Keratinocyte (primary cell): ENCODE measurements around the gene CRYGD. TPM values are rescaled to one million over a fixed set of nuclear protein-coding genes. Genes with fewer than 3 reads are reported as not detected.
"Not testable (repeated sequence)": the region's sequence is repeated elsewhere in the genome, so short reads cannot be mapped to it uniquely, and the experiment has no call there.

ENCODE experiments used
- DNase-seq: peaks from one replicate; pipeline ENCODE4 v3.0.0-alpha.2; 2011; ENCODE audit warnings: low read depth, missing footprints, low spot score
- FAIRE-seq: peaks from 2 replicates; lab custom pipeline; 2011; peaks lifted over from hg19 to GRCh38; lab: Jason Lieb, UNC
- H2AFZ ChIP-seq: 2 replicates; pipeline ENCODE4 v1.6.0; 2012; ENCODE audit warnings: low read length, control low read depth, inconsistent platforms; ENCODE audit not compliant: control insufficient read depth
- H3K27ac ChIP-seq: 2 replicates; pipeline ENCODE4 v1.5.1; 2011; ENCODE audit warnings: low read length; ENCODE audit not compliant: control insufficient read depth, insufficient read depth
- H3K27me3 ChIP-seq: 3 replicates; pipeline ENCODE4 v1.6.0; 2011; ENCODE audit warnings: low read length; ENCODE audit not compliant: control insufficient read depth, insufficient read depth; ENCODE audit errors: extremely low read depth
- H3K36me3 ChIP-seq, 2 experiments: 2 replicates in 1 of 2; 3 replicates in 1 of 2; pipeline ENCODE4 v1.5.1; 2011; ENCODE audit warnings: low read length in 2 of 2, mild to moderate bottlenecking in 1 of 2; ENCODE audit not compliant: control insufficient read depth in 2 of 2, insufficient read depth in 2 of 2; ENCODE audit errors: extremely low read depth in 1 of 2
- H3K4me1 ChIP-seq: 3 replicates; pipeline ENCODE4 v1.5.1; 2011; ENCODE audit warnings: low read length; ENCODE audit not compliant: control insufficient read depth, insufficient read depth; ENCODE audit errors: extremely low read depth
- H3K4me2 ChIP-seq: 3 replicates; pipeline ENCODE4 v1.6.0; 2011; ENCODE audit warnings: low read depth, low read length; ENCODE audit not compliant: control insufficient read depth, insufficient read depth; ENCODE audit errors: extremely low read depth
- H3K4me3 ChIP-seq, 3 experiments: fragments of 200-600 bp in 1 of 3; sonication (generic) in 1 of 3; 2 replicates in 2 of 3; 3 replicates in 1 of 3; pipeline ENCODE4 v1.5.1; 2011 to 2016; ENCODE audit warnings: low read length in 3 of 3, mild to moderate bottlenecking in 3 of 3, control low read depth in 2 of 3, inconsistent platforms in 1 of 3, low read depth in 1 of 3, mixed read lengths in 1 of 3, mixed run types in 1 of 3, moderate library complexity in 1 of 3; ENCODE audit not compliant: control insufficient read depth in 2 of 3, insufficient read depth in 2 of 3; ENCODE audit errors: extremely low read depth in 1 of 3
- H3K79me2 ChIP-seq: 2 replicates; pipeline ENCODE4 v1.6.0; 2012; ENCODE audit warnings: low read length; ENCODE audit not compliant: control insufficient read depth, insufficient read depth
- H3K9ac ChIP-seq: 3 replicates; pipeline ENCODE4 v1.6.0; 2011; ENCODE audit warnings: low read length; ENCODE audit not compliant: control insufficient read depth, insufficient read depth; ENCODE audit errors: extremely low read depth
- H3K9me1 ChIP-seq: 3 replicates; pipeline ENCODE4 v1.6.0; 2011; ENCODE audit warnings: low read length; ENCODE audit not compliant: control insufficient read depth, insufficient read depth; ENCODE audit errors: extremely low read depth
- H3K9me3 ChIP-seq: 2 replicates; pipeline ENCODE4 v1.5.1; 2012; ENCODE audit warnings: low read depth, low read length; ENCODE audit not compliant: control insufficient read depth
- H4K20me1 ChIP-seq: 3 replicates; pipeline ENCODE4 v1.6.0; 2011; ENCODE audit warnings: low read length; ENCODE audit not compliant: control insufficient read depth, insufficient read depth; ENCODE audit errors: extremely low read depth
- CTCF ChIP-seq, 3 experiments: IDR thresholded peaks in 1 of 3; conservative IDR thresholded peaks in 1 of 3; optimal IDR thresholded peaks in 1 of 3; 2 replicates in 2 of 3; 3 replicates in 1 of 3; pipeline versions ENCODE3 to v1.5.1; 2011; ENCODE audit warnings: low read length in 3 of 3, mild to moderate bottlenecking in 3 of 3, moderate library complexity in 2 of 3, control low read depth in 1 of 3, inconsistent platforms in 1 of 3; ENCODE audit not compliant: insufficient read depth in 2 of 3; ENCODE audit errors: extremely low read depth in 1 of 3
- EZH2 ChIP-seq: IDR thresholded peaks from one replicate; pipeline ENCODE4 v1.6.1; 2012; ENCODE audit warnings: inconsistent platforms, mild to moderate bottlenecking, low read length, moderate library complexity
- dilution Hi-C: fragments of 300-500 bp; cut with MboI; formaldehyde crosslinking; loops from one replicate; pipeline ENCODE4 v1.7.0; 2020; ENCODE audit warnings: low sequenced_read_pairs; ENCODE audit not compliant: extremely low pct_ligation_motif_present
- polyA plus RNA-seq, 5 experiments: library from polyadenylated mRNA; depleted of rRNA in 3 of 5; stranded (reverse) in 3 of 5; stranded (forward) in 1 of 5; unstranded in 1 of 5; fragments of >200 nt; gene quantifications; 1 replicate in 1 of 5; 2 replicates in 3 of 5; 3 replicates in 1 of 5; pipeline versions ENCODE4 v1.2.1 to v1.2.3, GENCODE V29; 2011 to 2012; ENCODE audit warnings: missing spikeins in 2 of 5, low read depth in 1 of 5, low replicate concordance in 1 of 5

CRYGD gene
- polyA plus RNA-seq, 1 donor (not counting 4 experiments of a cell fraction or from before 2014, with no cell fraction given) = not detected

GRCh38 chr2:208118918-208119317 is 5.4 kb downstream of the CRYGD start:
- H3K79me2 ChIP-seq = no peaks in the 10 kb centered on the region
- DNase-seq (no peak), FAIRE-seq (no peak)
- H3K4me2 ChIP-seq = no peak overlapping the region
- H3K4me1 ChIP-seq = no peaks in the 10 kb centered on the region
- H3K36me3 ChIP-seq = no peaks in the 10 kb centered on the region
- H3K9me3 ChIP-seq = no peaks in the 10 kb centered on the region
- no peak overlapping the region for H3K27ac ChIP-seq
- dilution Hi-C loops = no loop called here
- H3K9me1 ChIP-seq = no peaks in the 10 kb centered on the region
- peaks cover 4% of the 10 kb centered on the region for H3K27me3 ChIP-seq
- no peak overlapping the region for H3K9ac ChIP-seq
- TF ChIP-seq CTCF (optimal IDR thresholded peaks at IDR 0.05 in 1 of 3, IDR thresholded peaks at IDR 0.05 in 1 of 3, conservative IDR thresholded peaks at IDR 0.05 in 1 of 3; ENCODE audit: extremely low read depth in 1 of 3, insufficient read depth in 2 of 3, low read length in 3 of 3) = no peak
- TF ChIP-seq EZH2 = no peak
- H3K4me3 ChIP-seq = no peak overlapping the region
- H4K20me1 ChIP-seq = no peaks in the 10 kb centered on the region
- no peak overlapping the region for H2AFZ ChIP-seq

GRCh38 chr2:208117390-208117789 is 6.9 kb downstream of the CRYGD start:
- H3K4me2 ChIP-seq, dilution Hi-C loops, H3K27ac ChIP-seq, H3K36me3 ChIP-seq, H3K4me1 ChIP-seq, H2AFZ ChIP-seq, H3K4me3 ChIP-seq, H4K20me1 ChIP-seq, H3K9ac ChIP-seq, DNase-seq, H3K9me3 ChIP-seq, FAIRE-seq, H3K27me3 ChIP-seq, H3K9me1 ChIP-seq, H3K79me2 ChIP-seq: not testable (repeated sequence)

- H3K9ac ChIP-seq = no peak overlapping the region
- H3K4me2 ChIP-seq = no peak overlapping the region
- DNase-seq (no peak), FAIRE-seq (no peak)
- no peak overlapping the region for H2AFZ ChIP-seq
- no peaks in the 10 kb centered on the region for H4K20me1 ChIP-seq
- no peaks in the 10 kb centered on the region for H3K9me1 ChIP-seq
- no peak overlapping the region for H3K27ac ChIP-seq
- dilution Hi-C loops = no loop called here
- H3K79me2 ChIP-seq = no peaks in the 10 kb centered on the region
- H3K36me3 ChIP-seq = no peaks in the 10 kb centered on the region
- no peaks in the 10 kb centered on the region for H3K4me1 ChIP-seq
- H3K27me3 ChIP-seq = peaks cover 14% of the 10 kb centered on the region
- no peak overlapping the region for H3K4me3 ChIP-seq
- TF ChIP-seq CTCF (optimal IDR thresholded peaks at IDR 0.05 in 1 of 3, IDR thresholded peaks at IDR 0.05 in 1 of 3, conservative IDR thresholded peaks at IDR 0.05 in 1 of 3; ENCODE audit: extremely low read depth in 1 of 3, insufficient read depth in 2 of 3, low read length in 3 of 3) = no peak
- no peak for TF ChIP-seq EZH2
- no peaks in the 10 kb centered on the region for H3K9me3 ChIP-seq
These were observed 11.4 kb downstream of the CRYGD start for GRCh38 chr2:208112969-208113368.

GRCh38 chr2:208112273-208112745 is 12.0 kb downstream of the CRYGD start:
- dilution Hi-C loops, H3K4me2 ChIP-seq, H3K9me1 ChIP-seq, H2AFZ ChIP-seq, H3K9me3 ChIP-seq, H3K79me2 ChIP-seq, FAIRE-seq, H3K4me3 ChIP-seq, DNase-seq, H3K4me1 ChIP-seq, H3K36me3 ChIP-seq, H3K27ac ChIP-seq, H4K20me1 ChIP-seq, H3K9ac ChIP-seq: not testable (repeated sequence)
- peaks cover 14% of the 10 kb centered on the region for H3K27me3 ChIP-seq
